K562 (cell line): ENCODE measurements around the gene TLE4. TPM values are rescaled to one million over a fixed set of nuclear protein-coding genes. Genes with fewer than 3 reads are reported as not detected.

Experiments
- ATAC-seq: fragments of 200-7000 bp; cut with Tn5 transposase; 3 replicates; pipeline ENCODE4 v1.9.1; 2020; ENCODE audit warnings: moderate library complexity
- BruUV-seq: library from RNA; stranded (reverse); fragments of 400-500 nt; replicated peaks from 2 replicates; lab custom pipeline; 2021; lab: Mats Ljungman, UMichigan
- CTCF ChIA-PET: fragments of 300-600 bp; formaldehyde crosslinking; extraction: SDS; loops from one replicate; lab custom pipeline; 2021; ENCODE audit warnings: low intra/inter-chr PET ratio; lab: Yijun Ruan, JAX
- POLR2A ChIA-PET: fragments of 300-600, 350-650 bp; sonication (Branson Sonifier 250); formaldehyde crosslinking; extraction: SDS; loops from one replicate; lab custom pipeline; 2021; ENCODE audit warnings: antibody characterized with exemption, inconsistent platforms; lab: Yijun Ruan, JAX
- DNase-seq, 4 experiments: peaks; one replicate each; pipeline versions ENCODE4 v3.0.0 to v3.0.0-alpha.2; 2011 to 2018; ENCODE audit warnings: low spot score in 3 of 4, mixed read lengths in 3 of 4; ENCODE audit errors: extremely low read depth in 1 of 4
- FAIRE-seq: peaks from 2 replicates; lab custom pipeline; 2011; peaks lifted over from hg19 to GRCh38; lab: Jason Lieb, UNC
- H2AFZ ChIP-seq: 2 replicates; pipeline ENCODE4 v1.6.0; 2011; ENCODE audit warnings: low read depth, low read length, control low read depth, inconsistent platforms
- H3K27ac ChIP-seq: fragments of 200-600 bp; 3 replicates; pipeline ENCODE4 v1.8.0; 2011; ENCODE audit warnings: low read depth, mild to moderate bottlenecking, control low read depth, inconsistent platforms, low read length, moderate library complexity, mixed read lengths; ENCODE audit errors: extremely low read depth
- H3K27me3 ChIP-seq, 2 experiments: fragments of 300-600 bp in 1 of 2; 2 replicates in 1 of 2; 3 replicates in 1 of 2; pipeline versions ENCODE4 v1.6.0 to v1.8.0; 2011; ENCODE audit warnings: inconsistent platforms in 2 of 2, low read length in 2 of 2, mild to moderate bottlenecking in 1 of 2, mixed read lengths in 1 of 2, moderate library complexity in 1 of 2; ENCODE audit not compliant: control insufficient read depth in 2 of 2, insufficient read depth in 2 of 2
- H3K36me3 ChIP-seq: fragments of 300-600 bp; 3 replicates; pipeline ENCODE4 v1.8.0; 2011; ENCODE audit warnings: mild to moderate bottlenecking, low read length, inconsistent platforms; ENCODE audit not compliant: control insufficient read depth, insufficient read depth
- H3K4me1 ChIP-seq, 2 experiments: fragments of 200-600 bp in 1 of 2; replicated peaks in 1 of 2; 2 replicates in 1 of 2; 3 replicates in 1 of 2; pipeline versions ENCODE4 v1.5.1 to v1.8.0; 2011; ENCODE audit warnings: inconsistent platforms in 2 of 2, low read length in 2 of 2, mild to moderate bottlenecking in 1 of 2, mixed read lengths in 1 of 2, moderate library complexity in 1 of 2; ENCODE audit not compliant: control insufficient read depth in 2 of 2, insufficient read depth in 2 of 2
- H3K4me2 ChIP-seq: 2 replicates; pipeline ENCODE4 v1.6.1; 2011; ENCODE audit warnings: low read length, control low read depth, inconsistent platforms, mixed read lengths; ENCODE audit not compliant: insufficient read depth
- H3K4me3 ChIP-seq: fragments of 200-600 bp; sonication (generic), shearing (Covaris generic); 2 replicates; pipeline ENCODE4 v1.5.1; 2016; ENCODE audit warnings: control low read depth, inconsistent platforms
- H3K79me2 ChIP-seq: fragments of 200-600 bp; 3 replicates; pipeline ENCODE4 v1.8.0; 2011; ENCODE audit warnings: low read length, inconsistent platforms; ENCODE audit not compliant: control insufficient read depth, insufficient read depth
- H3K9ac ChIP-seq, 2 experiments: 2 replicates each; pipeline versions ENCODE4 v1.6.0 to v1.6.1; 2011; ENCODE audit warnings: low read depth in 2 of 2, low read length in 2 of 2, control low read depth in 1 of 2, inconsistent platforms in 1 of 2, mild to moderate bottlenecking in 1 of 2, mixed read lengths in 1 of 2; ENCODE audit not compliant: insufficient read depth in 1 of 2
- H3K9me1 ChIP-seq: one replicate; pipeline ENCODE4 v1.6.0; 2011; ENCODE audit warnings: inconsistent platforms, mild to moderate bottlenecking, low read length, moderate library complexity; ENCODE audit not compliant: control insufficient read depth, insufficient read depth
- H3K9me3 ChIP-seq: replicated peaks from 2 replicates; pipeline ENCODE4 v1.5.1; 2011; ENCODE audit warnings: low read depth, low read length, inconsistent platforms; ENCODE audit not compliant: control insufficient read depth, insufficient read depth
- H4K20me1 ChIP-seq: replicated peaks from 2 replicates; pipeline ENCODE4 v1.6.1; 2011; ENCODE audit warnings: low read length, inconsistent platforms, mixed read lengths; ENCODE audit not compliant: control insufficient read depth, insufficient read depth
- E2F3 ChIP-seq: fragments of 250-450 bp; sonication (Bioruptor Pico); IDR thresholded peaks from 2 replicates; pipeline ENCODE4 v1.4.0; 2020; ENCODE audit warnings: mild to moderate bottlenecking
- MGA ChIP-seq: fragments of 450-650 bp; IDR thresholded peaks from 2 replicates; pipeline ENCODE4 v1.6.1; 2016; ENCODE audit warnings: mild to moderate bottlenecking, moderate library complexity
- ZNF644 ChIP-seq: fragments of 200-800 bp; sonication (Bioruptor generic); IDR thresholded peaks from 2 replicates; pipeline ENCODE4 v1.6.1; 2016; ENCODE audit warnings: low read depth, missing genetic modification characterization, missing compliant biosample characterization
- WGBS: fragments of 100-300 bp; shearing (Covaris generic); methylation state at CpG from one replicate; pipeline ENCODE4 v1.1.6; 2016; ENCODE audit warnings: low coverage, mixed read lengths; ENCODE audit not compliant: insufficient coverage; ENCODE audit errors: missing lambda C conversion rate; 5-methylcytosine and 5-hydroxymethylcytosine counted together
- in situ Hi-C: fragments of 300-500 bp; cut with MboI; formaldehyde crosslinking; loops from 4 replicates; pipeline ENCODE4 v1.15.0; 2018; ENCODE audit warnings: inconsistent platforms, mixed read lengths
- intact Hi-C: fragments of 100-400 bp; cut with micrococcal nuclease; formaldehyde crosslinking; loops from 2 replicates; pipeline ENCODE4 v1.14.2; 2022
- polyA plus RNA-seq, 8 experiments: library from polyadenylated mRNA; depleted of rRNA in 4 of 8; stranded (reverse) in 5 of 8; unstranded in 3 of 8; fragments of >200 nt; fragmentation: Nextera tagmentation in 2 of 8; fragmentation: Illumina TruSeq in 1 of 8; extraction: Ambion mirVana in 2 of 8; extraction: Trizol in 1 of 8; gene quantifications; 2 replicates each; pipeline versions ENCODE4 v1.2.1 to v1.2.3, GENCODE V29; 2011 to 2014; ENCODE audit warnings: inconsistent platforms in 1 of 8, missing spikeins in 1 of 8
- total RNA-seq, 7 experiments: library from RNA; depleted of rRNA in 6 of 7; stranded (reverse); fragments of >200 nt in 6 of 7; fragmentation: Illumina TruSeq in 2 of 7; extraction: Trizol in 2 of 7; gene quantifications; 2 replicates each; pipeline versions ENCODE4 v1.2.1 to v1.2.3, GENCODE V29; 2011 to 2021; ENCODE audit warnings: low replicate concordance in 1 of 7
- TF ChIP-seq, protein P1 (sequence below): sonication (generic); formaldehyde crosslinking; IDR thresholded peaks from 2 replicates; pipeline ENCODE4 v1.8.1; 2023; ENCODE audit warnings: mild to moderate bottlenecking, missing genetic modification reagents

The TLE4 gene
- total and polyA plus RNA-seq, 9 of the 15 experiments (the other 6 are each of a cell fraction or from before 2014, with no cell fraction given): 1.1 to 8.8 (median 5.7) TPM

DNA sequence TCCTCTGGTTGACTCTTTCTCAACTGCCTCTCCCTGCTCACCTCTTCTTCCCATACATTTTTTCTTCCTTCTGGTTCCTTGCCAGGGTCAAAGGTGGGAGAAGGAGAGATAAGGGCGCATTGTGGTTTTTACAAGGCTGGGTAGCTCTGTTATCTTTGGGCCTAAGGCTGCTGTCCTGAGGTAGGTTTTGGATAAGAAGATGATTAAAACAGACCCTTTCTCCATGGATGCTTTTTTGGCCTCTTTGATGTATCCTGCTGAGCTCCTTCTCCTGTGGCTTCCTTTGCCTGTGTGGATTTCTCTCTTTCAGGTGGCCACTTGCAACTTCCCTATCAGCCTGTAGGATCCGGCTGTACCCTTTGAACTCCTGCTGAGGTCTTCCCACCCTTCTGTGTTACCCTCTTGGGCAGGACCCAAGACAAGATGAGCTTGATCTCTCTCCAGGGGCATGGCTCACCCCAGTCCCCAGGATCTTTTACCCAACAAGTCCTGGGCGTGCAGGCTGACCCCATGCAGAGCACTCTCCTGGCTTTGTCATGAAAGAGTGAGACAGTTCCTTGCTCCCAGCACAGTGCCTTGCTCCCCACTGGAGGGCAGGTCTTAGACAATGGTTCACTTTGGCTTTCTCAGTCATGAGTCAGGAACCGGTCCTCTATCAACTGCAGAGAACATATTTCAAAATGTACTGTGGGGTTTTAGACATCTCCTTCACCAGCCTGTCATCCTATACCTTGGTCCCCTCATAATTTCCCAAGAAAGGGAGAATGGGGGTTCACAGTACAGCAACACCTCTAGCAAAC lies 197.9 kb downstream of the TLE4 start:
- Histone ChIP-seq H3K4me1 (no peaks in the 10 kb centered on the region), H4K20me1 (no peaks in the 10 kb centered on the region), H3K4me2 (no peak overlapping the region), H2AFZ (no peak overlapping the region), H3K4me3 (no peak overlapping the region), H3K27ac (no peak overlapping the region), H3K36me3 (no peaks in the 10 kb centered on the region), H3K9ac (no peak overlapping the region), H3K27me3 (no peaks in the 10 kb centered on the region), H3K79me2 (no peaks in the 10 kb centered on the region), H3K9me1 (no peaks in the 10 kb centered on the region), H3K9me3 (no peaks in the 10 kb centered on the region)
- DNase-seq: peak in 1 of 4 experiments; percentile 1
- no TSS peak for BruUV-seq
- TF ChIP-seq ZNF644 (tag) (no peak), E2F3 (CRISPR knock-in tag) (no peak), MGA (no peak)
- TF ChIP-seq, protein P1, sequence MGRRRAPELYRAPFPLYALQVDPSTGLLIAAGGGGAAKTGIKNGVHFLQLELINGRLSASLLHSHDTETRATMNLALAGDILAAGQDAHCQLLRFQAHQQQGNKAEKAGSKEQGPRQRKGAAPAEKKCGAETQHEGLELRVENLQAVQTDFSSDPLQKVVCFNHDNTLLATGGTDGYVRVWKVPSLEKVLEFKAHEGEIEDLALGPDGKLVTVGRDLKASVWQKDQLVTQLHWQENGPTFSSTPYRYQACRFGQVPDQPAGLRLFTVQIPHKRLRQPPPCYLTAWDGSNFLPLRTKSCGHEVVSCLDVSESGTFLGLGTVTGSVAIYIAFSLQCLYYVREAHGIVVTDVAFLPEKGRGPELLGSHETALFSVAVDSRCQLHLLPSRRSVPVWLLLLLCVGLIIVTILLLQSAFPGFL (CRISPR knock-in tag): no peak
- WGBS: 0% methylated on average over 3 of the region's 4 CpGs
- no peak for FAIRE-seq
- no peak for ATAC-seq
- intact Hi-C loops: no loop called here
- in situ Hi-C loops: no loop called here
- CTCF ChIA-PET: no interaction called here
- POLR2A ChIA-PET: no interaction called here
